HG02798 (cell line): ENCODE data around the gene FAM20C.
"Not testable (repeated sequence)": the region's sequence is repeated elsewhere in the genome, so short reads cannot be mapped to it uniquely, and the experiment has no call there.

Experiments
- ATAC-seq: cut with Tn5 transposase; IDR thresholded peaks from one replicate; pipeline ENCODE4 v1.9.1; 2021; ENCODE audit warnings: mild to moderate bottlenecking; ENCODE audit not compliant: unreplicated experiment, poor library complexity

FAM20C gene

GRCh38 chr7:284762-285722, 92.7 kb downstream of the FAM20C start:
- no peak for ATAC-seq

- ATAC-seq: no peak
These were observed 93.4 kb downstream of the FAM20C start for GRCh38 chr7:285731-286130.

DNA sequence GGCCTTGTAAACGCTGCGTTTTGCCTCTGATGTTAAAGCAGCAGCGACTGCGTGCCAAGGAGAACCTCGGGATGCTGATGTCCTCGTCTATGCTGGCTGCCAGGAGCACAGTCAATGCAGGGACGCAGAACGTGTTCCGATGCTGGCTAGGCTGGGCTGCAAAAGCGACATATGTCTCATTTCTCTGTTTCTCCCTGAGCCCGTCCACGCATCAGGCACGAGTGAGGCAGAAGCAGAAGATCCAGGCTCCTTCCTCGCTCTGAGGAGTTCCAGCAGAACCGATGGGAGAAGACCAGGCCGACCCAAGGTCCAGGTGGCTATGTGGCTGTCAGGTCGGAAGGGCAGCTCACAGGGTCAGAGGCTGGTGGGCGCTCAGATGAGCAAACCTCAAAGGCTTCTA, 93.9 kb downstream of the FAM20C start:
- no peak for ATAC-seq

DNA sequence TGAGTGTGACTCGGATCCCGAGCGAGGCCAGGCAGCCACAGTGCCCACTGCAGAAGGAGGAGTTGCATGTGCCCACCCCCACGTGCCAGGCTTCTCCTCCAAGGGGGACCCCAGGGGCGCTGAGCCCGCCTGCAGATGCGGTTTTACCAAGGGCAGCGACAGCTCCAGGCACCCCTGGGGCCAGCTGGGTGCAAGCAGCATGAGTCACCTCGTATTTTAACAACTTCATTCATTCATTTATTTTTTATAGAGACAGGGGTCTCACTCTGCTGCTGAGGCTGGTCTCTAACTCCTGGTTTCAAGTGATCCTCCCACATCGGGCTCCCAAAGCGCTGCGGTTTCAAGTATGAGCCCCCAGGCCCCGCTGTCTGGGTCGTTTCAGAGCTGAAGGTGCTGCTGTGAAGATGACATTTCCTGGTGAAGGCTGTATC, 96.3 kb downstream of the FAM20C start:
- no peak for ATAC-seq

DNA sequence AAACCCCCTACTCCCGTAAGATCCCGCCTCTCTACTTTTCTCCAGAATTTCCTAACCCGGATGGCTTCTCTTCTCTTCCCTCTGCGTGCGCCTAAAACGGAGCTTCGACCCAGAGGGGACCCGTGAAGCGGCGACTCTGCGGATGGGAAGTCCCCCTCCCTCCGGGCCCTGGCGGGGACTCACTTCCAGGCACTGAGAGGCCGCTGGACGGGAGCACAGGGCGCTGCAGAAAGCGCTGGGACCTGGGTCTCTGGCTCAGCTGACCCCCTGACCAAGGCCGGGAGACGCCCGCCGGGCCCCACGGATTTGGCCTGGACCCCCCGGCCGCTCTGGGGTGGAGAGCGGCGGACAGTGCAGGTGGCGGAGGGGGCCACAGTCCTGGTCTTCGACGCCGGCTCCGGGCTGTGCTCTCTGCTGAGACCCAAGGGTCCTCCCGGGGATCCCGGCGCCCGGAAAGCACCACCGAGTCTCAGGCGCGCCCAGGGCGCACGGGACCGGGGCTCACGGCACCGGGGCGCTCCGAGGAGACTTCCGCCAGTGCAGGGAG, 96.9 kb downstream of the FAM20C start:
- ATAC-seq: no peak

DNA sequence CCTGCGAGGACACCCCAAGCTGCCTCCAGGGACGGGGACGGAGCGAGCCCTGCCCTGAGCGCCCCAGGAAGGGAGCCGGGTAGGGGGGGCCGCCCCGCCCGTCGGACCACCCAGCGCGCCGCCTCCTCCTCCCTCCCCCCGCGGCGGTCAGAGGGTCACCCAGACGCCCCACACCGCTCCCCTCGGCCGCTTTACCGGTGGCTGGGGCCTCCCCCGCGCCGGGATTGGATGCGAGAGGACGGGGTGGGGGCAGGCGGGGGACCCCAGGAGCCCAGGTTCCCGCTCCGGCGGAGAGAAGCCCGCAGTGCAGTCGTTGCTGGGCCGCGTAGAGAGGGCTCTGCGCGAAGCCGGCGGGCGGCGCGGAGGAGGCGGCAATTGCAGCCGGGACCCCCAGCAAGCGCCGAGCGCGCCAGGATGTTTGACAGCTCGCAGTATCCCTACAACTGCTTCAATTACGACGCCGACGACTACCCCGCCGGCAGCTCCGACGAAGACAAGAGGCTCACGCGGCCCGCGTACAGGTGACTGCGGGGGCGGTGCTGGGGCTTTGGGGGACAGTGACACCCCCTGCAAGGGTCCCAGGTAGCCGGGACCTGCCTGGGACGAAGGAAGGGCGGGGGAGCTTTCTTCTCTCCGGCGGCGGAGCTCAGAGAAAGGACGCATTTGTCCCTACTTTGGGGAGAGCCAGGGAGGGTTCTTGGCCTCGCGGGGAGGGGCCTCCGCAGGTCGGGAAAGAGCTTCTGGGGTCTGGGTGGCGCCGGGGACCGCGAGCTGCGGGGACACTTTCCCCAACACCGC, 97.6 kb downstream of the FAM20C start, which contains the start of gene FOXL3:
Gene FOXL3, plus strand, starts transcription at position 415 of the 798 bp plus-strand sequence. Its CDS starts 0 bp downstream, at position 415.
- ATAC-seq: no peak

- ATAC-seq: no peak
These were observed 98.4 kb downstream of the FAM20C start for GRCh38 chr7:290554-291372.

DNA sequence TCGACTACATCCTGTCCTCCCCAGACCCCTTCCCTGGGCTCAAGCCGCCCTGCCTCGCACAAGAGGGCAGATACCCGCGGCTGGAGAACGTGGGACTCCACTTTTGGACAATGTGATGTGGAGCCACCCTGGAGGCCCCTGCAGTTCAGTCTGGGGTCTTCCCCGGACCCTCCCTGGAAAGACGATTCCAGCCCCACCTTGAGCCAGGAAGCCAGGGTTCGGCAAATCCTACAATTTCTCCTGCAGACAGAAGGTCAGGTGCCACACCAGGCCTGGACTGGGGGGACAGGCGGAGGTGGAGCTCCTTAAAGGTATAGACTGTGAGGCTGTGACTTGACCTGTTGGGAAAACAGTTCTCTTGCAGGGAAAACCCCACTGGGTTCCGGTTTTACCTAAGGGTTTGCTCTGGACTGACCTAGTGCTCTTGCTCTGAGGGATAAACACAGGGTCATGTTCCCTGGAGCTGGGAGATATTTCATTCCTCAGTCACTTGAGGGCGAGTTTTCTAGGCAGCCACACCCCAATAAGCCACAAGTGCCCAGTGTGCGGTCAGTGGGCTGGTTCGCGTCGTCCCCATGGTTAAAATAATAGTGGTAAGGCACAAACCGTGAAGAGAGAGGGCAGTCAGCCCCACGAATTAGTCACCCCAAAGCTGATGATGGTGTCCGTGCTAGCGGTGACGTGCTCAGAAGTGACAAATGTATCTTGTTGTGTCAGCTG, 99.2 kb downstream of the FAM20C start:
- no peak for ATAC-seq

DNA sequence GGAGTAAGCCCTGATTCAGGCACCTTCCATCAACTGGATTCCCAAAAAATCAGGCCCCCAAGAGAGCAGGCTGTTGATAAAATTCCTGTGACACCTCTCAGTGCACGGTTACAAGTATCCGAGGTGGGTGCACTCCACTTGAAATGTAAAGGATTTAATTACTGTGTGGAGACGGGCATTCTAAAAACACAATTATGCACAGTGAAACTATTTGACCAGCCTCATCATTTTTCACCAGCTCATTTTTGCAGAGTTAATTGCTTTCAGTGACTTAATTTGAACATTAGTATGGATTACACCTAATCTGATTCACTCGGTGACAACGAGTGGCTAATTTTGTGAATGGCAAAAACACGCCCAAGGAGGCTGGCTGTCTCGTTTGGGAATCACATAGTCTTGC, 99.9 kb downstream of the FAM20C start:
- no peak for ATAC-seq

GRCh38 chr7:292826-293225, 100.5 kb downstream of the FAM20C start:
- ATAC-seq: no peak

- ATAC-seq: no peak
These were observed 101.5 kb downstream of the FAM20C start for GRCh38 chr7:293681-294439.

- ATAC-seq: no peak
These were observed 102.2 kb downstream of the FAM20C start for GRCh38 chr7:294440-295154.

- no peak for ATAC-seq
These were observed 103.1 kb downstream of the FAM20C start for GRCh38 chr7:295155-296154.

DNA sequence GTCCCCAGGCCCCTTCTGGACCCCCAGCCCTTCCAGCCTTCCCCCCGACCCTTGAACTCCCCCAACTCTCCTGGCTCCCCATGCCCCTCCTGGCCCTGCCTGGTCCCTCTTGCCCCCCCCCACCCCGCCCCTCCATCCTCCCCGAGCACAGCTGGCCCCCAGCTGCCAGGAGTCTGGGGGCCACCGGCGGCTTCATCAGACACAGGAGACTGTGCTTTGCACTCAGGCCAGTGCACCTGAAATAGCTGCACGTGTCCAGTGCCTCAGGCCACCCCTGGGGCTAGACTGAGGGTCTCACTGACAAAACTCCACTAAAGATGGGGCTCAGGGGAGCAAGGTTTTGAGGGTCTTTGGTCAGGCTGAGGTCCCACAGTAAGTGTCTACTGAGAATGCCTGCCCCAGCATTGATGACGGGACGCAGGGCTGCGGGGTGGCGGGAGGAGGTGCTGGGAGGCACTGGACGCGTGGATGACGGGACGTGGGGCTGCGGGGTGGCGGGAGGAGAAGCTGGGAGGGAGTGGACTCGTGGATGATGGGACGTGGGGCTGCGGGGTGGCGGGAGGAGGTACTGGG, 104.1 kb downstream of the FAM20C start:
- no peak for ATAC-seq

GRCh38 chr7:297141-297540, 104.8 kb downstream of the FAM20C start:
- not testable (repeated sequence) for ATAC-seq

DNA sequence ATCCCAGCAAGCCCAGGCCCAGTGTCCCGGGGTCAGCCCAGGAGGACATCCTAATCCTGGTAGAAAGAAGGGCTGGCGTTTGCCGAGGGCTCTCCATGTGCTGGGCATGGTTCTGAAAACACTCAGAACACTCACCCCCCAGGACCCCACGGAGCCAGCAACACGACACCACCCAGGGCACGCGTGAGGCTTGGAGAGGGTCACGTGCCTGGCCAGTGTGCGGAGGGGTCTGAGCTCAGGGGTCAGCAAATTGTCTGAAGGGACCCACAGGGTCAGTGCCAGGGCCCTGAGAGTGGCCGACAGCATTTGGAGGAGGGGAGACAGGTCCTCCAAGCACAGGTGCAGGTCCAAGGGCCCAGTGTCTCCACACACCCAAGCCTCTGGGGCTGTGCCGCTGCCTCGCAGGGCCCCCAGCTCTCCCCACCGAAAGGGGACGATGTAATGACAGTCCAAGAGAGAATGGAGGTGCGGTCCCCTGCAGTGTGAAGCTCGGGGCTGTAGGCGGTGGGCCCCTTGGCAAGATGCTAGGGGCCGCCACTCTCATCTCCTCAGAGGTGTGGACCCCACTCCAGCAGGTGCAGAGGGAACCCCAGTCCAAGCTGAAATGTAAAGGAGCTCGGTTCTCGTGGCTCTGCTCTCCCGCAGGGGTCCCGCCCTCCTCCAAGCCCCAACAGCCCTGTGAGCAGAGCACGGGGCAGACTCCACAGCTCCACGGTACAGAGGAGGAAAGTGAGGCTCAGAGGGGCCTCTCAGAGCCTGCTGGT, 105.4 kb downstream of the FAM20C start:
- no peak for ATAC-seq
